H1 (cell line): ENCODE measurements around the gene GRM4. TPM values are rescaled to one million over a fixed set of nuclear protein-coding genes. Genes with fewer than 3 reads are reported as not detected.

Source experiments
- HDAC6 ChIP-seq: IDR thresholded peaks from one replicate; pipeline ENCODE4 v1.7.1; 2012; ENCODE audit warnings: low read depth, mild to moderate bottlenecking, inconsistent platforms, low read length, moderate library complexity
- MAFK ChIP-seq: IDR thresholded peaks from 2 replicates; pipeline ENCODE4 v1.6.1; 2012; ENCODE audit warnings: low read depth, mild to moderate bottlenecking, improper control_type of control experiment, low read length
- RXRA ChIP-seq: IDR thresholded peaks from 2 replicates; pipeline ENCODE4 v1.6.1; 2011; ENCODE audit warnings: low read depth, mild to moderate bottlenecking, low read length, moderate library complexity; ENCODE audit not compliant: insufficient read depth
- SAP30 ChIP-seq: fragments of 300-600 bp; sonication (generic); IDR thresholded peaks from 2 replicates; pipeline ENCODE4 v1.7.1; 2012; ENCODE audit warnings: low read length, moderate library complexity, mild to moderate bottlenecking, inconsistent platforms; ENCODE audit not compliant: insufficient read depth, insufficient replicate concordance
- SIX5 ChIP-seq: IDR thresholded peaks from 2 replicates; pipeline ENCODE4 v1.6.1; 2011; ENCODE audit warnings: mild to moderate bottlenecking, low read depth, low read length
- SRF ChIP-seq: IDR thresholded peaks from 2 replicates; pipeline ENCODE4 v1.6.1; 2011; ENCODE audit warnings: mild to moderate bottlenecking, low read depth, low read length, moderate library complexity
- SUZ12 ChIP-seq: fragments of 200-600 bp; sonication (generic); IDR thresholded peaks from 2 replicates; pipeline ENCODE4 v1.6.1; 2012; ENCODE audit warnings: mild to moderate bottlenecking, inconsistent platforms, low read length, moderate library complexity, mixed read lengths
- polyA plus RNA-seq, 7 experiments: library from polyadenylated mRNA; depleted of rRNA in 3 of 7; stranded (reverse) in 5 of 7; unstranded in 2 of 7; fragments of >200 nt in 5 of 7; fragments of 200-250 nt in 2 of 7; gene quantifications; 1 replicate in 5 of 7; 2 replicates in 1 of 7; 4 replicates in 1 of 7; pipeline versions ENCODE4 v1.2.1 to v1.2.3, GENCODE V29; 2011 to 2013; ENCODE audit warnings: missing spikeins in 2 of 7, mixed read lengths in 2 of 7
- total RNA-seq: library from RNA; stranded (reverse); fragmentation: NEBNext Ultra II Directional; extraction: Animal tissue kit (Norgen Biotek cat#: 25700); gene quantifications from 2 replicates; pipeline ENCODE4 v1.2.1, GENCODE V29; 2021

GRM4 gene
- total and polyA plus RNA-seq, 2 of the 8 experiments (the other 6 are each of a cell fraction or from before 2014, with no cell fraction given): 19.6 to 21.5 TPM

DNA sequence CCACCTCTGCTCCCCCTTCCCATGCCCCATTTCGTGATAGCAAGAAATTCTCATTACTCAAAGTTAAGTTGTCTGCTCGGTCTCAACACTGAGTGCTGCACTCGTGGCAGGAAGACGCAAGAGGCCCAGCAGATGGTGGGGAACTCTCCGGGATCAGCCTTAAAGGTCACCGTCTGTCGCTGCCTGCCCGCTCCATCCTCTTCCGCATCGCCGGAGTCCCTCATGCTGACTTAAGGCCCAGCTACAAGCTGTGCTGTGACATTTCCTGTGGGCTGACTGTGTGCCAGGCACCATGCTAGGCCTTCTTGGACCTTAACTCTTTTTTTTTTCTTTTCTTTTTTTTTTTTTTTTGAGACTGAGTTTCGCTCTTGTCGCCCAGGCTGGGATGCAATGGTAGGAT is 17.8 kb downstream of the GRM4 start (continued):
- TF ChIP-seq SAP30 (no peak), SIX5 (no peak), HDAC6 (no peak), MAFK (no peak), RXRA (no peak), SUZ12 (no peak), SRF (no peak)
- TF ChIP-seq, all 59 proteins: peak for 0
